Measurements from ENCODE around the gene AAMDC.

AAMDC gene

DNA sequence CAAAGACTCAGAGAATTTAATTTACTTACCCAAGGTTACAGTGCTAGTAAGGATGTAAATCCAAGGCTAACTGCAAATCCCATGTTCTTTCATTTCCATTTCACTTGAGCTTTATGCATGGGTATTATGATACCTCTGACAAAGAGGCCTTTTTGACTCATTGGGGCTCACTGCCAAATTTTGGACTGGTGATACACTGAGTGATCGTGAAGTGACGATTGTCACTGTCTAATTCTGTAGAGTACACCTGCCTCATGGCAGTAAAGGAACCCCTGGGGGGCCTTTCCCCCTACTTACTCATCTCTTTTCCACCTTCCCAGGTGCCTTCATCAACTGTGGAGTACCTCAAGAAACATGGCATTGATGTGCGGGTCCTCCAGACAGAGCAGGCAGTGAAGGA, 50.9 kb downstream of the AAMDC start:
- no peak overlapping the region for H4K91ac ChIP-seq (ENCODE audit: low read length)
- no peak overlapping the region for H2BK15ac ChIP-seq (ENCODE audit: low read depth, poor library complexity, severe bottlenecking)
- no peak overlapping the region for H4K8ac ChIP-seq (ENCODE audit: low read length)
- no peak overlapping the region for H3K18ac ChIP-seq (ENCODE audit: low read depth in 1 of 2, low read length in 2 of 2)
- H2AK5ac ChIP-seq (ENCODE audit: low read length, severe bottlenecking), result no peak overlapping the region
- no peak overlapping the region for H3K9ac ChIP-seq (ENCODE audit: low read length)
- H2AFZ ChIP-seq (ENCODE audit: low read depth, low read length), result no peak overlapping the region
- no peaks in the 10 kb centered on the region for H3K4me1 ChIP-seq (ENCODE audit: control insufficient read depth, insufficient read depth, low read depth, low read length)
- peaks cover 6% of the 10 kb centered on the region for H3K79me1 ChIP-seq (replicated peaks; ENCODE audit: low read length, poor library complexity, severe bottlenecking)
- H2BK120ac ChIP-seq (ENCODE audit: low read depth, low read length), result no peak overlapping the region
- no peaks in the 10 kb centered on the region for H3K9me3 ChIP-seq (ENCODE audit: control insufficient read depth, low read length)
- no peak overlapping the region for H3K14ac ChIP-seq (ENCODE audit: low read length in 2 of 2)
- no peaks in the 10 kb centered on the region for H3K27me3 ChIP-seq (ENCODE audit: control insufficient read depth in 1 of 2, insufficient read depth in 1 of 2, low read length in 2 of 2)
- no peak overlapping the region for H3K4ac ChIP-seq (ENCODE audit: low read depth in 1 of 2, low read length in 2 of 2)
- no peak overlapping the region for H3K23ac ChIP-seq (ENCODE audit: low read length in 2 of 2)
- no peak overlapping the region for H3K4me3 ChIP-seq (ENCODE audit: insufficient read depth in 1 of 2, low read depth in 1 of 2, low read length in 2 of 2)
- peaks cover 29 to 79% of the 10 kb centered on the region in 2 experiments for H3K36me3 ChIP-seq (ENCODE audit: control insufficient read depth in 1 of 2, insufficient read depth in 2 of 2, low read depth in 1 of 2, low read length in 2 of 2)
- no peak for DNase-seq
- no peak overlapping the region for H3K27ac ChIP-seq (ENCODE audit: low read length, poor library complexity, severe bottlenecking)
- no peak overlapping the region for H2BK12ac ChIP-seq (ENCODE audit: low read length in 2 of 2)
- no peak overlapping the region for H3K4me2 ChIP-seq (ENCODE audit: low read length, poor library complexity, severe bottlenecking)
- H2BK5ac ChIP-seq (ENCODE audit: low read depth, low read length, poor library complexity, severe bottlenecking), result no peak overlapping the region
- WGBS, result 100% methylated on average over 3 of the region's 3 CpGs

DNA sequence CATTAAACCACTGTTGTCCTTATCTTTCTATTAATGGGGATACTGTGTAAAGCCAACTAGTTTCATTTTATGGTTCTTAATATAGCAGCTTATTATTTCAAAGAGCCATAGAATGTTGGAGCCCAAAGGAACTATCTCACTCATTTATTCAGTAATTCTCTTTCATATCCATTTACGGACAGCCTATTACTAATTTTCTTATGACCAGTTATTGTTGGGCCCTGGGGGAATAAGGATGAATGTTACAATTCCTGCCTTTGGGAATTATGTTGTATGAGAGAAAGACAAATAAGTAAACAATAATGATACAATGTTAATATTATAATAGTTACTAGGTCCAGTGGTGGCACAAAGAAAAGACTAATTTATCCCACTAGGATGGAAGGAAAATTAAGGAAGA, 52.4 kb downstream of the AAMDC start:
- no peak for DNase-seq
- no CpG with 5 or more reads among the region's 1 CpG for WGBS
- Histone ChIP-seq H3K4me3 (ENCODE audit: insufficient read depth in 1 of 2, low read depth in 1 of 2, low read length in 2 of 2) (no peak overlapping the region), H2BK5ac (ENCODE audit: low read depth, low read length, poor library complexity, severe bottlenecking) (no peak overlapping the region), H3K18ac (ENCODE audit: low read depth in 1 of 2, low read length in 2 of 2) (no peak overlapping the region), H2BK12ac (ENCODE audit: low read length in 2 of 2) (no peak overlapping the region), H2BK120ac (ENCODE audit: low read depth, low read length) (no peak overlapping the region), H3K23ac (ENCODE audit: low read length in 2 of 2) (no peak overlapping the region), H3K27me3 (ENCODE audit: control insufficient read depth in 1 of 2, insufficient read depth in 1 of 2, low read length in 2 of 2) (no peaks in the 10 kb centered on the region), H4K91ac (ENCODE audit: low read length) (no peak overlapping the region), H3K9me3 (ENCODE audit: control insufficient read depth, low read length) (no peaks in the 10 kb centered on the region), H2AFZ (ENCODE audit: low read depth, low read length) (no peak overlapping the region), H3K4me1 (ENCODE audit: control insufficient read depth, insufficient read depth, low read depth, low read length) (no peaks in the 10 kb centered on the region), H3K36me3 (ENCODE audit: control insufficient read depth in 1 of 2, insufficient read depth in 2 of 2, low read depth in 1 of 2, low read length in 2 of 2) (peaks cover 30 to 78% of the 10 kb centered on the region in 2 experiments), H3K14ac (ENCODE audit: low read length in 2 of 2) (no peak overlapping the region), H3K79me1 (replicated peaks; ENCODE audit: low read length, poor library complexity, severe bottlenecking) (peaks cover 6% of the 10 kb centered on the region), H4K8ac (ENCODE audit: low read length) (no peak overlapping the region), H3K9ac (ENCODE audit: low read length) (no peak overlapping the region), H3K27ac (ENCODE audit: low read length, poor library complexity, severe bottlenecking) (no peak overlapping the region), H2AK5ac (ENCODE audit: low read length, severe bottlenecking) (no peak overlapping the region), H3K4ac (ENCODE audit: low read depth in 1 of 2, low read length in 2 of 2) (no peak overlapping the region), H2BK15ac (ENCODE audit: low read depth, poor library complexity, severe bottlenecking) (no peak overlapping the region), H3K4me2 (ENCODE audit: low read length, poor library complexity, severe bottlenecking) (no peak overlapping the region)

DNA sequence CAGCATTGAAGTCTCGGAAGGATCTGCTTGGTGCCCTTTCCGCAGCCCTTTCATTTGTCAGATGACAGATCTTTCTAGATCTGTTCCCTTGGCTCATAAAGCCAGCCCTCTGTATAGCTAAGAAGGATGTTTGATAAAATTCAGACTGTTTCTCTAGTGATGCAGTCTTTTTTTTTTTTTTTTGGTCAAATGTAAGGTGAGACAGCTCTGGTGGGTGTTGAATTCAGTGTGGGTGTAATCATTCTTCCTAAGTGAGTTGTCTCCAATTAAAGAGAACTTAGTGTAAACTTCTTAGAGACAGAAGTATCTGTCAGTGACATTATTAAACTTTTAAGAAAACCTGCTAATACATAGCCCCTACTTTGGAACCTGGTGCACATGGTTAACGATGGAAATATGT, 53.3 kb downstream of the AAMDC start:
- Histone ChIP-seq H4K91ac (ENCODE audit: low read length) (no peak overlapping the region), H3K27me3 (ENCODE audit: control insufficient read depth in 1 of 2, insufficient read depth in 1 of 2, low read length in 2 of 2) (no peaks in the 10 kb centered on the region), H3K14ac (ENCODE audit: low read length in 2 of 2) (no peak overlapping the region), H3K4me3 (ENCODE audit: insufficient read depth in 1 of 2, low read depth in 1 of 2, low read length in 2 of 2) (no peak overlapping the region), H2BK12ac (ENCODE audit: low read length in 2 of 2) (no peak overlapping the region), H3K4ac (ENCODE audit: low read depth in 1 of 2, low read length in 2 of 2) (no peak overlapping the region), H3K4me2 (ENCODE audit: low read length, poor library complexity, severe bottlenecking) (no peak overlapping the region), H3K79me1 (replicated peaks; ENCODE audit: low read length, poor library complexity, severe bottlenecking) (peaks cover 6% of the 10 kb centered on the region), H2AFZ (ENCODE audit: low read depth, low read length) (no peak overlapping the region), H3K18ac (ENCODE audit: low read depth in 1 of 2, low read length in 2 of 2) (no peak overlapping the region), H2AK5ac (ENCODE audit: low read length, severe bottlenecking) (no peak overlapping the region), H3K36me3 (ENCODE audit: control insufficient read depth in 1 of 2, insufficient read depth in 2 of 2, low read depth in 1 of 2, low read length in 2 of 2) (peaks cover 33 to 76% of the 10 kb centered on the region in 2 experiments), H4K8ac (ENCODE audit: low read length) (no peak overlapping the region), H3K27ac (ENCODE audit: low read length, poor library complexity, severe bottlenecking) (no peak overlapping the region), H2BK15ac (ENCODE audit: low read depth, poor library complexity, severe bottlenecking) (no peak overlapping the region), H3K23ac (ENCODE audit: low read length in 2 of 2) (no peak overlapping the region), H3K4me1 (ENCODE audit: control insufficient read depth, insufficient read depth, low read depth, low read length) (peaks cover 5% of the 10 kb centered on the region), H2BK5ac (ENCODE audit: low read depth, low read length, poor library complexity, severe bottlenecking) (no peak overlapping the region), H3K9ac (ENCODE audit: low read length) (no peak overlapping the region), H2BK120ac (ENCODE audit: low read depth, low read length) (no peak overlapping the region), H3K9me3 (ENCODE audit: control insufficient read depth, low read length) (no peaks in the 10 kb centered on the region)
- WGBS, result 100% methylated on average over 2 of the region's 3 CpGs
- no peak for DNase-seq

DNA sequence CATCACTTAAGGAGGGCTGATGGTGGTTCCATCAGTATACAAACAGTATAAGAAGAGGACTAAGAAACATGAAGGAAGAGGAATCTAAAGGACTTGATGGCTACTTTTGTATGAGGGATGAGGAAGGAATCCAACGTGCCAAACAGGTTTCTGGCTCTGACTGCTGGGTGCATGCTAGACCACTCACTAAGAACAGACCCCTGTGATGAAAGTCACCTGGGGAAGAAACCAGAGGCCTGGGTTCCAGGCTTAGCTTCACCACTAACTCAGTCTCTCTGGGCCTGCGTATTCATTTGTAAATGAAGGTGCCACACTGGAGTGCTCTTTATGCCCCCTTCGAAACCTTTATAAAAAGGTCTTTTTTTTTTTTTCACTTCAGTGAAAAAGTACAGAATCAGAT, 55.1 kb downstream of the AAMDC start:
- Histone ChIP-seq H3K9ac (ENCODE audit: low read length) (no peak overlapping the region), H3K18ac (ENCODE audit: low read depth in 1 of 2, low read length in 2 of 2) (no peak overlapping the region), H3K14ac (ENCODE audit: low read length in 2 of 2) (no peak overlapping the region), H4K8ac (ENCODE audit: low read length) (no peak overlapping the region), H3K9me3 (ENCODE audit: control insufficient read depth, low read length) (no peaks in the 10 kb centered on the region), H2BK120ac (ENCODE audit: low read depth, low read length) (no peak overlapping the region), H2BK12ac (ENCODE audit: low read length in 2 of 2) (no peak overlapping the region), H2BK15ac (ENCODE audit: low read depth, poor library complexity, severe bottlenecking) (no peak overlapping the region), H3K79me1 (replicated peaks; ENCODE audit: low read length, poor library complexity, severe bottlenecking) (peaks cover 4% of the 10 kb centered on the region), H3K4me2 (ENCODE audit: low read length, poor library complexity, severe bottlenecking) (no peak overlapping the region), H2AFZ (ENCODE audit: low read depth, low read length) (no peak overlapping the region), H3K27ac (ENCODE audit: low read length, poor library complexity, severe bottlenecking) (no peak overlapping the region), H2BK5ac (ENCODE audit: low read depth, low read length, poor library complexity, severe bottlenecking) (no peak overlapping the region), H3K4me1 (ENCODE audit: control insufficient read depth, insufficient read depth, low read depth, low read length) (peaks cover 9% of the 10 kb centered on the region), H3K4ac (ENCODE audit: low read depth in 1 of 2, low read length in 2 of 2) (no peak overlapping the region), H3K4me3 (ENCODE audit: insufficient read depth in 1 of 2, low read depth in 1 of 2, low read length in 2 of 2) (no peak overlapping the region), H4K91ac (ENCODE audit: low read length) (no peak overlapping the region), H3K36me3 (ENCODE audit: control insufficient read depth in 1 of 2, insufficient read depth in 2 of 2, low read depth in 1 of 2, low read length in 2 of 2) (peaks cover 31 to 76% of the 10 kb centered on the region in 2 experiments), H3K27me3 (ENCODE audit: control insufficient read depth in 1 of 2, insufficient read depth in 1 of 2, low read length in 2 of 2) (no peaks in the 10 kb centered on the region), H3K23ac (ENCODE audit: low read length in 2 of 2) (no peak overlapping the region), H2AK5ac (ENCODE audit: low read length, severe bottlenecking) (no peak overlapping the region)
- 100% methylated on average over 2 of the region's 3 CpGs for WGBS
- DNase-seq, result no peak

Data from mesenchymal stem cell (in vitro differentiated cells and primary cell).